GM10248 (cell line): ENCODE measurements around the gene CCDC174.

Source experiments
- CTCF ChIA-PET: fragments of 300-600 bp; sonication (Branson Sonifier 250); formaldehyde crosslinking; extraction: SDS; loops from one replicate; lab custom pipeline; 2021; ENCODE audit warnings: antibody characterized with exemption; lab: Yijun Ruan, JAX
- POLR2A ChIA-PET: fragments of 350-650 bp; sonication (Branson Sonifier 250); formaldehyde crosslinking; extraction: SDS; loops from one replicate; lab custom pipeline; 2020; ENCODE audit warnings: antibody characterized with exemption; lab: Yijun Ruan, JAX
- DNase-seq: peaks from one replicate; pipeline ENCODE4 v3.0.0; 2012; ENCODE audit errors: extremely low spot score
- CTCF ChIP-seq: IDR thresholded peaks from 2 replicates; pipeline ENCODE4 v1.5.1; 2012; ENCODE audit warnings: mild to moderate bottlenecking, low read depth; ENCODE audit errors: extremely low read depth, missing control alignments, control extremely low read depth

CCDC174 gene

GRCh38 chr3:14636496-14637087 is 15.0 kb upstream of the CCDC174 start:
- ChIA-PET POLR2A (no interaction called here), CTCF (interaction anchor here (1.1 to 3.1 kb wide), 3 partner anchors 145 to 284 kb away, joined by 3 to 24 read pairs (median 19); no protein-coding TSS in a partner anchor)
- TF ChIP-seq CTCF: no peak
- DNase-seq: no peak

GRCh38 chr3:14640157-14640562 is 11.4 kb upstream of the CCDC174 start:
- CTCF ChIA-PET: interaction anchor here (1.2 to 1.8 kb wide), 2 partner anchors 10 to 141 kb away, joined by 3 to 7 read pairs; no protein-coding TSS in a partner anchor
- no peak for TF ChIP-seq CTCF
- POLR2A ChIA-PET: no interaction called here
- DNase-seq: no peak

- no peak for TF ChIP-seq CTCF
- ChIA-PET POLR2A (no interaction called here), CTCF (interaction anchor here (1.8 kb wide), 1 partner anchor 140 kb away, joined by 7 read pairs; no protein-coding TSS in a partner anchor)
- no peak for DNase-seq
Observed at GRCh38 chr3:14640734-14641133, 10.8 kb upstream of the CCDC174 start.

GRCh38 chr3:14641346-14641745 is 10.2 kb upstream of the CCDC174 start:
- no peak for DNase-seq
- CTCF ChIA-PET: interaction anchor here (1.8 kb wide), 1 partner anchor 140 kb away, joined by 7 read pairs; no protein-coding TSS in a partner anchor
- POLR2A ChIA-PET: no interaction called here
- no peak for TF ChIP-seq CTCF

GRCh38 chr3:14645453-14645852 is 6.1 kb upstream of the CCDC174 start:
- no peak for TF ChIP-seq CTCF
- ChIA-PET CTCF (no interaction called here), POLR2A (no interaction called here)
- no peak for DNase-seq

GRCh38 chr3:14646131-14646573 is 5.4 kb upstream of the CCDC174 start:
- no peak for TF ChIP-seq CTCF
- DNase-seq: no peak
- ChIA-PET CTCF (no interaction called here), POLR2A (no interaction called here)
